Measurements from ENCODE around the gene CREBBP.
A peak's percentile ranks its signal among the peaks of the same experiment; 100 is the strongest.

CREBBP gene

GRCh38 chr16:3797904-3798811 lies 82.4 kb downstream of the CREBBP start:
- DNase-seq (ENCODE audit: low spot score), result no peak

GRCh38 chr16:3797473-3797872 lies 83.0 kb downstream of the CREBBP start:
- no peak for DNase-seq (ENCODE audit: low spot score)

GRCh38 chr16:3793161-3793576 lies 87.3 kb downstream of the CREBBP start:
- DNase-seq (ENCODE audit: low spot score), result no peak

GRCh38 chr16:3792472-3793012 lies 88.0 kb downstream of the CREBBP start:
- no peak for DNase-seq (ENCODE audit: low spot score)

GRCh38 chr16:3791701-3792100 lies 88.8 kb downstream of the CREBBP start:
- DNase-seq (ENCODE audit: low spot score), result no peak

- no peak for DNase-seq (ENCODE audit: low spot score)
Measured at GRCh38 chr16:3789375-3790099, 91.0 kb downstream of the CREBBP start.

- DNase-seq (ENCODE audit: low spot score), result no peak
Measured at GRCh38 chr16:3788711-3789374, 91.7 kb downstream of the CREBBP start.

GRCh38 chr16:3787924-3788661 lies 92.4 kb downstream of the CREBBP start:
- DNase-seq (ENCODE audit: low spot score), result no peak

GRCh38 chr16:3785413-3785812 lies 95.1 kb downstream of the CREBBP start:
- no peak for DNase-seq (ENCODE audit: low spot score)

GRCh38 chr16:3783516-3783915 lies 97.0 kb downstream of the CREBBP start:
- DNase-seq (ENCODE audit: low spot score), result no peak

GRCh38 chr16:3782566-3782965 lies 97.9 kb downstream of the CREBBP start:
- no peak for DNase-seq (ENCODE audit: low spot score)

GRCh38 chr16:3781421-3781820 lies 99.1 kb downstream of the CREBBP start:
- DNase-seq (ENCODE audit: low spot score), result no peak

GRCh38 chr16:3780570-3780969 lies 99.9 kb downstream of the CREBBP start:
- no peak for DNase-seq (ENCODE audit: low spot score)

GRCh38 chr16:3776316-3776715 lies 104.2 kb downstream of the CREBBP start:
- DNase-seq (ENCODE audit: low spot score), result no peak

- DNase-seq (ENCODE audit: low spot score), result no peak
Measured at GRCh38 chr16:3774819-3775218, 105.7 kb downstream of the CREBBP start.

- peak; percentile 51 for DNase-seq (ENCODE audit: low spot score)
Measured at GRCh38 chr16:3774156-3774767, 106.3 kb downstream of the CREBBP start.

GRCh38 chr16:3773663-3774062 lies 106.8 kb downstream of the CREBBP start:
- no peak for DNase-seq (ENCODE audit: low spot score)

- no peak for DNase-seq (ENCODE audit: low spot score)
Measured at GRCh38 chr16:3771513-3771912, 109.0 kb downstream of the CREBBP start.

GRCh38 chr16:3770530-3770929 lies 110.0 kb downstream of the CREBBP start:
- DNase-seq (ENCODE audit: low spot score), result no peak

- DNase-seq (ENCODE audit: low spot score), result no peak
Measured at GRCh38 chr16:3769942-3770341, 110.6 kb downstream of the CREBBP start.

- DNase-seq (ENCODE audit: low spot score), result no peak
Measured at GRCh38 chr16:3769013-3769412, 111.5 kb downstream of the CREBBP start.

Data from AG08395 (cell line).